Activated T-cell treated with anti-CD3 and anti-CD28 coated beads for 24 hours (primary cell): ENCODE data around the gene TNP1.

ENCODE experiments used
- DNase-seq: peaks from one replicate; pipeline ENCODE4 v3.0.0-alpha.2; 2020; ENCODE audit warnings: low read depth

TNP1 gene

GRCh38 chr2:216873573-216873972 is 13.7 kb upstream of the TNP1 start:
- no peak for DNase-seq

GRCh38 chr2:216872624-216873023 is 12.8 kb upstream of the TNP1 start:
- no peak for DNase-seq

GRCh38 chr2:216872040-216872439 is 12.2 kb upstream of the TNP1 start:
- no peak for DNase-seq

- no peak for DNase-seq
Measured at GRCh38 chr2:216871333-216871934, 11.6 kb upstream of the TNP1 start.

GRCh38 chr2:216870508-216871332 is 10.9 kb upstream of the TNP1 start:
- DNase-seq, result no peak

- DNase-seq, result no peak
Measured at GRCh38 chr2:216866515-216867095, 6.7 kb upstream of the TNP1 start.

GRCh38 chr2:216865658-216866057 is 5.8 kb upstream of the TNP1 start:
- DNase-seq, result no peak

GRCh38 chr2:216863946-216864345 is 4.1 kb upstream of the TNP1 start:
- no peak for DNase-seq

- DNase-seq, result no peak
Measured at GRCh38 chr2:216862628-216863398, 2.9 kb upstream of the TNP1 start.

GRCh38 chr2:216860426-216861137 is 718 bp upstream of the TNP1 start:
- DNase-seq, result no peak

GRCh38 chr2:216858312-216858711 is 1.6 kb downstream of the TNP1 start:
- DNase-seq, result no peak

- no peak for DNase-seq
Measured at GRCh38 chr2:216857131-216857550, 2.7 kb downstream of the TNP1 start.

GRCh38 chr2:216856406-216857065 is 3.3 kb downstream of the TNP1 start:
- no peak for DNase-seq

GRCh38 chr2:216855605-216856004 is 4.3 kb downstream of the TNP1 start:
- no peak for DNase-seq

- no peak for DNase-seq
Measured at GRCh38 chr2:216855079-216855478, 4.8 kb downstream of the TNP1 start.

- DNase-seq, result no peak
Measured at GRCh38 chr2:216851486-216852090, 8.3 kb downstream of the TNP1 start.

- DNase-seq, result no peak
Measured at GRCh38 chr2:216850665-216851322, 9.1 kb downstream of the TNP1 start.

- no peak for DNase-seq
Measured at GRCh38 chr2:216849987-216850386, 9.9 kb downstream of the TNP1 start.

- DNase-seq, result no peak
Measured at GRCh38 chr2:216845426-216845825, 14.4 kb downstream of the TNP1 start.

- DNase-seq, result no peak
Measured at GRCh38 chr2:216842636-216843035, 17.2 kb downstream of the TNP1 start.
